HG03135 (cell line): ENCODE results near the gene CD80.

Source experiments
- ATAC-seq: cut with Tn5 transposase; IDR thresholded peaks from one replicate; pipeline ENCODE4 v1.9.1; 2021; ENCODE audit warnings: mild to moderate bottlenecking, moderate library complexity; ENCODE audit not compliant: unreplicated experiment

Gene CD80

DNA sequence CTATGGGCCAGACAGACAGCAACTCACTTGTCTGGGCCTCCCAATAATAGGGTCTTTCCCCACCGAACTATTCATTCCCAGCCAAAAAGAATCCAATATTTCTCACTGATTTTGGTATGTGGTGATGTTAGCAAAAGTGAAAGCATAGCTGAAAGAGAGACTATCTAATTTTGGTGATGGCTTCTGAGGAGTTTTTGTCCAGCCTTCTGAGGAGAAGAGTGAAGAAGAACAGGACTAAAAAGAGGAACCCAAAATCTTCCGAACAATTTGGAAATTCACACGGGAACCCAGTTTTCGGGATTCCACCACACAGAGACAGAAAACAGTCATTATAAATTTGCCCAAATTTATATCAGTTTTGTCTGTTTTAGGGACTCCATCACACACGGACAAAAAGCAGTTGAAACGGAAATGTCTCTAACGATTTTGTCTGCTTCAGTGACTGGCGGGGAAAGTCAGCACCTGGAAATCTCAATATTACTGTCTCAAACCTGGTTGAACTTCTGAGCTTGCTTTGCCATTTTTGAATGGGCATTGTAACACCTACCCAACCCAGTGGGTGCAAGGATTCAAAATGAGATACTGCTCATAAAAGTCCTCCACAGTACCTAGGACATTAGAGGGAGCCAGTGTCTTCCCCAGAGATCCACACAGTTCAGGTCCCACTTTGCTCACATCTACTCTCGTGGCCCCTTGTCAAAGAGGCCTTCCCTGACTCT lies 9.1 kb downstream of the CD80 start:
- no peak for ATAC-seq

DNA sequence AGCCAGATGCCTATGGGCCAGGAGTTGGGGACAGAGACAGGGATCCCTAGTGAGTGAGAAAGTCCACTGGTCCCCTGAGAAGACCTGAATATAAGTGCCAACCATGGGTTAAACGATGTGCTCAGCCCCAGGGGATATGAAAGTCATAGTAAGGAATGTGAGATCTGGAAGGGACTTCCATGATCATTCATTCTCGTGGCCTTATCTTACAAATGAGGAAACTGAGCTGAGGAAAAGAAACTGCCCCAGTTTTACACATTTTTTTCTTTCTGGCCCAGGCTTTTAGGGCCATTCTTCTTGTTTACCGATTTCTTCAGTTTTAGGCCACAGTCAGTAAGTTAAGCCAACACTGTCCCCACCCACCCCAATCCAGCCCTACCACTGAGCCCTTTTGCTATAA lies 11.1 kb downstream of the CD80 start:
- ATAC-seq = no peak

GRCh38 chr3:119547227-119547626 lies 12.2 kb downstream of the CD80 start:
- ATAC-seq = no peak

DNA sequence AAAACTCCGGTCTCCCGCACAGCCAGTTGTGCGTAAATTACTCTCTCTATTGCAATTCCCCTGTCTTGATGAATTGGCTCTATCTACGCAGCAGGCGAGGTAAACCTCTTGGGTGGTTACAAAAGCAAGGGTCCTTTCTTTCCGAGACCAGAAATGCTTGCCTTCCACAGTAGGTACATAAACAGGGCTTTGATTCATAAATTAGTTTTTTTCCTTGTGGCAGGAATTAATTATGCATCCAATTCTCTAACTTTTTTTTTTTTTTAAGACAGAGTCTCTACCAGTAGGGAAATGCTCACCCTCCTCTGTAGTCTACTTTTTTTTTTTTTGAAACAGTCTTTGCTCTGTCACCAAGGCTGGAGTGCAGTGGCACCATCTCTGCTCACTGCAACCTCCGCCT lies 16.3 kb downstream of the CD80 start:
- ATAC-seq = no peak

DNA sequence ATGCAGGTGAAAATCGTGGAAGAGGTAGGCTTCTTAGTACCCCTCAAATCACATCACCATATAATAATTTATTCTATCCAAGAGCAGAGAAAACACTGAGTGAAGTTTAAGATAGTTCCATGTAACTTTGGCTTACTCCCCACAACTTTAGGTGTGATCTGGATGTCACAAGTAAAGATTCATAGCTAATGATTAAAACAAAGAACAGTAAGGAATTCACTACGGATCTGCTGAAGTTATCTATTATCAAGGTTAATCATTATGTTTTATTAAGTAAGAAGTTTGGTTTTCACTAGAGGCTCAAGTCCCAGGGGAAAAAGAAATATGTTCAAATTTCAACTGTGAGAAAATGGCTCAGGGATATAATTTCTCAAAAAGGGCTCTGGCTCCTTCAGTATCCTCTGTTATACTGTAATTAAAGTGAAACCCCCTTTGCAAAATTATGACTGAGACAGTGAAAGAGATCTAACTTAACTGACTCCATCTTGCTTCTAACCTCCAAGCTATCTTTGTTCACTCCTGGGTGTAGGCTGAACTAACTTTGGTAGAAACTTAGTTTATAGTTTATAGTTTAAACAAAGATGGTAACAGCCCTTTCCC lies 17.1 kb downstream of the CD80 start:
- ATAC-seq = peak; percentile 53

- no peak for ATAC-seq
Measured at GRCh38 chr3:119541547-119541946, 17.9 kb downstream of the CD80 start.

GRCh38 chr3:119538772-119539171 lies 20.6 kb downstream of the CD80 start:
- no peak for ATAC-seq

- no peak for ATAC-seq
Measured at GRCh38 chr3:119536757-119537156, 22.7 kb downstream of the CD80 start.

- no peak for ATAC-seq
Measured at GRCh38 chr3:119534296-119534695, 25.1 kb downstream of the CD80 start.

- ATAC-seq = no peak
Measured at GRCh38 chr3:119531151-119531550, 28.3 kb downstream of the CD80 start.

DNA sequence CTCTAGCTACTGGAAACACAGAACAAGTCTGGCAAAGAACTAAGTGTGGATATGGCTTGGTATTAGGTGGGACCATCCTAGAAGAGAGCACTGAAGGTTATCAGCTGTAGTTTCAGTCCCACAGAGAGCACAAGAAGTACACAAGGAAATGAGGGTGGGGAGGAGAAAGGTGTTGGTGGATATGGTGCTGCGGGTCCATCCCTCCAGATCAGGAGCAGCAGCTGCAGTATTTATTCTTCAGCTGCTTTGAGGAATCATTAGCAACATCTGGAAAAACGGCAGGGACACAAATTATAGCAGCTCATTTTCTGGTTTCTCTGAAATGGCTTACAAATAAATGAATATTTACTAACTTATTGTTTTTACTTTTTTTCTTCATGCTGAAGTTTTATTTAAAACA lies 29.0 kb downstream of the CD80 start:
- ATAC-seq = no peak

DNA sequence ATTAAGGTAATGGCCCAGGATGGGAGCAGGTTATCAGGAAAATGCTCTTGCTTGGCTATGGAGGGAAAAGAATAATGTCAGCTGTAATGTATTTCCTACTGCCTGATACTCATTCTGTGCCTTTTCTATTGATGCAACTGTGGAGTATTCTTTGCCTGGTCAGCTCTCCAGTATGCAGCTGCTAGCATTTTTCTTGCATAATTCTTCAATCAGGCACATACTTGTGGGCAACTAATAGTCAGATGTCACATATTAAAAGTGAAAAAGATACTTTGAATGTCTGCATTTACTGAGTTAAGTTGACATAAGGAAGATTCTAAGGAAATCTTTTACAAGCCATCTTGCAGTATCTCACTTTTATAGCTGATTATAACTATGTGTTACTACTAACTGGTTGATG lies 29.5 kb downstream of the CD80 start:
- ATAC-seq = no peak

- no peak for ATAC-seq
Measured at GRCh38 chr3:119527714-119528113, 31.7 kb downstream of the CD80 start.

GRCh38 chr3:119524931-119525662 lies 34.3 kb downstream of the CD80 start:
- no peak for ATAC-seq

- no peak for ATAC-seq
Measured at GRCh38 chr3:119518026-119518425, 41.4 kb downstream of the CD80 start.

DNA sequence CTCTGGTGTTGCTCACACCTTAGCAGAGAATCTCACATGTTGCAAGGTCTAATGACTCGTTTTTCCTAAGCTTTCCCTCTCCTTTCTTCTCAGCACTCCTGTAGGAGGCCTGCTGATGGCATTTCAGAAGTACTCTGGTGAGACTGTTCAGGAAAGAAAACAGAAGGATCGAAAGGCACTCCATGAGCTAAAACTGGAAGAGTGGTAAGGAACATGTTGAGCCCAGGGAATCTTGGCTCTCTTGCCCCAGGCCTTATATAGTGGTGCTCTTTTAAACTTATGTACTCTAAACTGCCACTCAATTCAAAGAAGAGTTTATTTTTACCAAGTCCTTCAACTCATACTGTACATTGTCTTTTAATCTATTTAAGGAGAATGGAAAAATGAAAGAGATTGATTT lies 42.3 kb downstream of the CD80 start:
- no peak for ATAC-seq

- no peak for ATAC-seq
Measured at GRCh38 chr3:119514637-119515036, 44.8 kb downstream of the CD80 start.

DNA sequence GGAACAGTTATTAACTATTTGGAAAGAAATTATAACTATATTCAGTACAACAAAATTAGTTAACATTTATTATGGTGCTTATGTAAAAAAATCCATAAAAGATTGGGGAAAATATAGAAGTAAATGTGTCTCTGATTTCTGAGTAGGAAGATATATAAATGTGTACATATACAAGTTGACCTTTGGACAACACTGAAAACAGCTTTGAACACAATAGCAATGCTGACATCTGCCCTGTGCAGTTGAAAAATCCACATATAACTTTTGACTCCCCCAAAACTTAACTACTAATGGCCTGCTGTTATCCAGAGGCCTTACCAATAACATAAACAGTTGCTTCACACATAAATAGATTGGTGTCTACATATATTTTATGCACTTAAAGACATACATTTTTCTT lies 48.7 kb downstream of the CD80 start:
- no peak for ATAC-seq

- no peak for ATAC-seq
Measured at GRCh38 chr3:119508172-119508845, 51.1 kb downstream of the CD80 start.

DNA sequence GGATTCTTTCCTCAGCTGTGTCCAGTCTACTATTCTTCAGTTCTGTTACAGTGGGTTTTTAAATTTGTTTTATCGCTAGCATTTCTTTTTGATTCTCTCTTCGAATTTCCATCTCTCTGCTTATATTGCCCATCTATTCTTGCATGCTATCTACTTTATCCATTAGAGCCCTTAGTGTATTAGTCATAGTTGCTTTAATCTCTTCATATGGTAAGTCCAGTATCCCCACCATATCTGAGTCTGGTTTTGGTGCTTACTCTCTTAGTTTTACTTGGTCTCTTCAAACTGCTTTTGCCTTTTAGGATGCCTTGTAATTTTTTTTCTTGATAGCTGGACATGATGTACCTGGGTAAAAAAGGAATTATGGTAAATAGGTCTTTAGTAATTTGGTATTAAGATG lies 52.0 kb downstream of the CD80 start:
- ATAC-seq = no peak

DNA sequence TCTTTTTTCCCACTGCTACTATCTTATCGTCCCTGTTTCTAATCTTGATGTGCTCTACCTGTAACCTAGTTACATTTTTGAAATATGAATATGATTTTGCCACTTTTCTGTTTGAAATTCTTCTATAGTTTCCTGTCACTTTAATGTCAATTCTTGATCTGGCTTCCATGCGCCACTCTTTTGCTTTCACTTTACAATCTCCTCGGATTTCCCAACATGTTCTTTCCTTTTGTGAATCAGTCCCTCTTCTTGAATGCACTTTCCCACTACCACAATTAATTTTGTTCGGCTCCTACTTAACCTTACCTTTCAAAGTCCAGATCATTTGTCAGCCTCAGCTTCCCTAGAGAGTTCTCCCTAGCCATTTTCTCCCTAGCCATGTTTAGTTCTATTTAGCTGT lies 52.8 kb downstream of the CD80 start:
- no peak for ATAC-seq

DNA sequence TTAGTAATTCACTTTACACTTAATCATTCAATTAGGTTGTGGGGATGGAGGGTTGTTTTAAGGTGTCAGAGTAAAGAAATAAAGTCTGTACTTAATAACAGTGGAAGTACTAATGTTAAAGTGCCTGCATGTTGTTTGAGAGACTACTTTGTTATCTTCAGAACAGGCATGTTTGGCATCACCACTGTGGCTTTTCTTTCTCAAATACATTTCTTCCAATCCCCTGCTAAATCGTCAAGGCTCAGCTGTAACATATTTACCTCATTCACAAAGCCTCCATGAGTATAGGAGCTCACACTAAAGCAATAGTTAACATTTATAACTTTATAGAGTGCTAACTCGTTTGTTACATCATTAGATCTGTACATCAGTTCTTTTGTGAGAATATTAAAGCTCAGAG lies 58.5 kb downstream of the CD80 start:
- no peak for ATAC-seq
